HEK293 (cell line): Measurements from ENCODE around the gene TTLL3.

Experiments used
- CTCF ChIA-PET: fragments of 350-600 bp; formaldehyde crosslinking; extraction: SDS; loops from one replicate; lab custom pipeline; 2021; ENCODE audit warnings: antibody characterized with exemption; lab: Yijun Ruan, JAX
- POLR2A ChIA-PET: fragments of 300-600 bp; formaldehyde crosslinking; extraction: SDS; loops from one replicate; lab custom pipeline; 2020; ENCODE audit warnings: antibody characterized with exemption, inconsistent platforms; lab: Yijun Ruan, JAX
- H3K27ac ChIP-seq: fragments of 200-500 bp; sonication (Bioruptor generic); 2 replicates; pipeline ENCODE4 v1.5.1; 2014; ENCODE audit warnings: low read depth, low read length, control low read depth, inconsistent platforms; ENCODE audit errors: extremely low read depth
- H3K36me3 ChIP-seq, 2 experiments: fragments of 200-500 bp in 1 of 2; sonication (Bioruptor generic) in 1 of 2; 1 replicate in 1 of 2; 2 replicates in 1 of 2; pipeline ENCODE4 v1.5.1; 2014 to 2017; ENCODE audit warnings: inconsistent platforms in 2 of 2, low read length in 2 of 2; ENCODE audit not compliant: control insufficient read depth in 2 of 2, insufficient read depth in 1 of 2
- H3K4me1 ChIP-seq: fragments of 200-500 bp; sonication (Bioruptor generic); 2 replicates; pipeline ENCODE4 v1.5.1; 2014; ENCODE audit warnings: mild to moderate bottlenecking, low read length, inconsistent platforms; ENCODE audit not compliant: control insufficient read depth, insufficient read depth
- H3K4me3 ChIP-seq: 2 replicates; pipeline ENCODE4 v1.5.1; 2011; ENCODE audit warnings: low read depth, mild to moderate bottlenecking, control low read depth, low read length, moderate library complexity
- H3K9me3 ChIP-seq: fragments of 200-500 bp; sonication (Bioruptor generic); 2 replicates; pipeline ENCODE4 v1.5.1; 2014; ENCODE audit warnings: low read depth, low read length, inconsistent platforms; ENCODE audit not compliant: control insufficient read depth, insufficient read depth
- ATF2 ChIP-seq: fragments of 450-650 bp; formaldehyde crosslinking; IDR thresholded peaks from 2 replicates; pipeline ENCODE4 v1.5.1; 2016; ENCODE audit warnings: missing biosample characterization, missing genetic modification characterization, low read depth
- BCL11A ChIP-seq: fragments of 450-650 bp; formaldehyde crosslinking; IDR thresholded peaks from 2 replicates; pipeline ENCODE4 v1.5.1; 2016; ENCODE audit warnings: low read depth, missing biosample characterization, missing genetic modification characterization
- GFI1B ChIP-seq: fragments of 450-650 bp; formaldehyde crosslinking; IDR thresholded peaks from 2 replicates; pipeline ENCODE4 v1.5.1; 2016; ENCODE audit warnings: missing biosample characterization, missing genetic modification characterization
- KLF7 ChIP-seq: fragments of 450-650 bp; formaldehyde crosslinking; IDR thresholded peaks from 2 replicates; pipeline ENCODE4 v1.5.1; 2016; ENCODE audit warnings: missing biosample characterization, missing genetic modification characterization, borderline replicate concordance
- SETDB1 ChIP-seq: IDR thresholded peaks from one replicate; pipeline ENCODE4 v1.6.1; 2017; ENCODE audit warnings: mild to moderate bottlenecking, low read length, moderate library complexity, mixed read lengths; ENCODE audit not compliant: insufficient read length
- TSHZ1 ChIP-seq: fragments of 450-650 bp; formaldehyde crosslinking; IDR thresholded peaks from 2 replicates; pipeline ENCODE4 v1.5.1; 2016; ENCODE audit warnings: missing biosample characterization, missing genetic modification characterization, borderline replicate concordance
- ZBTB10 ChIP-seq: fragments of 450-650 bp; formaldehyde crosslinking; IDR thresholded peaks from 2 replicates; pipeline ENCODE4 v1.5.1; 2016; ENCODE audit warnings: missing biosample characterization, missing genetic modification characterization
- ZNF2 ChIP-seq: fragments of 450-650 bp; formaldehyde crosslinking; IDR thresholded peaks from 2 replicates; pipeline ENCODE4 v1.5.1; 2016; ENCODE audit warnings: missing biosample characterization, missing genetic modification characterization
- ZNF292 ChIP-seq: fragments of 450-650 bp; formaldehyde crosslinking; IDR thresholded peaks from 2 replicates; pipeline ENCODE4 v1.5.1; 2016; ENCODE audit warnings: low read depth, missing biosample characterization, missing genetic modification characterization, borderline replicate concordance
- ZNF335 ChIP-seq: fragments of 450-650 bp; formaldehyde crosslinking; conservative IDR thresholded peaks from 2 replicates; pipeline ENCODE4 v1.5.1; 2016; ENCODE audit warnings: missing biosample characterization, missing genetic modification characterization
- ZNF354C ChIP-seq: fragments of 450-650 bp; formaldehyde crosslinking; IDR thresholded peaks from 2 replicates; pipeline ENCODE4 v1.5.1; 2016; ENCODE audit warnings: missing biosample characterization, missing genetic modification characterization, low read depth, borderline replicate concordance
- ZNF510 ChIP-seq: fragments of 450-650 bp; formaldehyde crosslinking; IDR thresholded peaks from 2 replicates; pipeline ENCODE4 v1.5.1; 2018; ENCODE audit warnings: mild to moderate bottlenecking, missing genetic modification characterization, missing biosample characterization; ENCODE audit not compliant: insufficient replicate concordance
- ZNF521 ChIP-seq: fragments of 450-650 bp; formaldehyde crosslinking; IDR thresholded peaks from 2 replicates; pipeline ENCODE4 v1.5.1; 2017; ENCODE audit warnings: missing biosample characterization, mild to moderate bottlenecking, missing genetic modification characterization
- ZNF558 ChIP-seq: fragments of 450-650 bp; formaldehyde crosslinking; IDR thresholded peaks from 2 replicates; pipeline ENCODE4 v1.5.1; 2016; ENCODE audit warnings: missing biosample characterization, missing genetic modification characterization
- ZNF571 ChIP-seq: fragments of 450-650 bp; formaldehyde crosslinking; IDR thresholded peaks from 2 replicates; pipeline ENCODE4 v1.5.0; 2017; ENCODE audit warnings: missing biosample characterization, missing genetic modification characterization
- ZNF707 ChIP-seq: fragments of 450-650 bp; formaldehyde crosslinking; IDR thresholded peaks from 2 replicates; pipeline ENCODE4 v1.5.1; 2016; ENCODE audit warnings: missing biosample characterization, missing genetic modification characterization
- ZNF843 ChIP-seq: fragments of 450-650 bp; formaldehyde crosslinking; IDR thresholded peaks from 2 replicates; pipeline ENCODE4 v1.5.1; 2016; ENCODE audit warnings: missing biosample characterization, missing genetic modification characterization
- TF ChIP-seq, protein P1 (sequence below): fragments of 450-650 bp; formaldehyde crosslinking; IDR thresholded peaks from 2 replicates; pipeline ENCODE4 v1.5.1; 2016; ENCODE audit warnings: missing biosample characterization, missing genetic modification characterization
- TF ChIP-seq, protein P2 (sequence below): fragments of 450-650 bp; formaldehyde crosslinking; IDR thresholded peaks from 2 replicates; pipeline ENCODE4 v1.5.1; 2016; ENCODE audit warnings: missing biosample characterization, missing genetic modification characterization

The TTLL3 gene

GRCh38 chr3:9780910-9781309 lies 29.2 kb upstream of the TTLL3 start (continued):
- TF ChIP-seq TSHZ1 (tag by site-specific recombination) = no peak
- no peak for TF ChIP-seq ZNF510 (tag by site-specific recombination)
- TF ChIP-seq ZNF558 (tag by site-specific recombination) = no peak
- no peak for TF ChIP-seq ZNF571 (tag by site-specific recombination)

GRCh38 chr3:9781551-9781950 lies 28.5 kb upstream of the TTLL3 start:
- Histone ChIP-seq H3K27ac (no peak overlapping the region), H3K36me3 (peaks cover 13 to 67% of the 10 kb centered on the region in 2 experiments; a peak in 2 of 3 replicates), H3K4me1 (no peaks in the 10 kb centered on the region), H3K9me3 (no peaks in the 10 kb centered on the region), H3K4me3 (no peak overlapping the region)
- TF ChIP-seq ATF2 (tag by site-specific recombination) = no peak
- no peak for TF ChIP-seq ZNF335 (tag by site-specific recombination)
- no peak for TF ChIP-seq KLF7
- no peak for TF ChIP-seq ZNF2 (tag by site-specific recombination)
- no peak for TF ChIP-seq BCL11A
- no peak for TF ChIP-seq ZNF354C (tag by site-specific recombination)
- no peak for TF ChIP-seq ZNF521 (tag by site-specific recombination)
- TF ChIP-seq ZNF843 = no peak
- TF ChIP-seq, all 188 proteins: peak for 0
- ChIA-PET POLR2A (interaction anchor here (1.4 to 2.0 kb wide), 4 partner anchors 11 to 15 kb away, joined by 3 to 8 read pairs (median 6); partner anchors contain the start of genes ARPC4 and CAMK1), CTCF (interaction anchor here (1.2 to 2.0 kb wide), 2 partner anchors 9 to 149 kb away, joined by 3 to 4 read pairs; no protein-coding TSS in a partner anchor)

GRCh38 chr3:9781978-9782603 lies 28.0 kb upstream of the TTLL3 start:
- POLR2A ChIA-PET = interaction anchor here (1.4 to 1.7 kb wide), 3 partner anchors 11 to 15 kb away, joined by 3 to 8 read pairs (median 6); partner anchors contain the start of genes ARPC4 and CAMK1
- no peak overlapping the region for H3K27ac ChIP-seq
- H3K36me3 ChIP-seq = peaks cover 13 to 72% of the 10 kb centered on the region in 2 experiments; a peak in 2 of 3 replicates
- TF ChIP-seq GFI1B (tag by site-specific recombination) (peak; percentile 94), ZNF292 (tag by site-specific recombination) (no peak), ZNF843 (no peak), ZNF707 (tag by site-specific recombination) (no peak), ZBTB10 (tag by site-specific recombination) (no peak), BCL11A (peak; percentile 26; the same call in 1 of the 2 replicates), SETDB1 (no peak)
- TF ChIP-seq, protein P1, sequence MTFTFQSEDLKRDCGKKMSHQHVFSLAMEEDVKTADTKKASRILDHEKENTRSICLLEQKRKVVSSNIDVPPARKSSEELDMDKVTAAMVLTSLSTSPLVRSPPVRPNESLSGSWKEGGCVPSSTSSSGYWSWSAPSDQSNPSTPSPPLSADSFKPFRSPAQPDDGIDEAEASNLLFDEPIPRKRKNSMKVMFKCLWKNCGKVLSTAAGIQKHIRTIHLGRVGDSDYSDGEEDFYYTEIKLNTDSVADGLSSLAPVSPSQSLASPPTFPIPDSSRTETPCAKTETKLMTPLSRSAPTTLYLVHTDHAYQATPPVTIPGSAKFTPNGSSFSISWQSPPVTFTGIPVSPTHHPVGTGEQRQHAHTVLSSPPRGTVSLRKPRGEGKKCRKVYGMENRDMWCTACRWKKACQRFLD = no peak
- TF ChIP-seq, protein P2, sequence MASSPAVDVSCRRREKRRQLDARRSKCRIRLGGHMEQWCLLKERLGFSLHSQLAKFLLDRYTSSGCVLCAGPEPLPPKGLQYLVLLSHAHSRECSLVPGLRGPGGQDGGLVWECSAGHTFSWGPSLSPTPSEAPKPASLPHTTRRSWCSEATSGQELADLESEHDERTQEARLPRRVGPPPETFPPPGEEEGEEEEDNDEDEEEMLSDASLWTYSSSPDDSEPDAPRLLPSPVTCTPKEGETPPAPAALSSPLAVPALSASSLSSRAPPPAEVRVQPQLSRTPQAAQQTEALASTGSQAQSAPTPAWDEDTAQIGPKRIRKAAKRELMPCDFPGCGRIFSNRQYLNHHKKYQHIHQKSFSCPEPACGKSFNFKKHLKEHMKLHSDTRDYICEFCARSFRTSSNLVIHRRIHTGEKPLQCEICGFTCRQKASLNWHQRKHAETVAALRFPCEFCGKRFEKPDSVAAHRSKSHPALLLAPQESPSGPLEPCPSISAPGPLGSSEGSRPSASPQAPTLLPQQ (tag by site-specific recombination) = peak; percentile 68; the same call in 1 of the 2 replicates

More at GRCh38 chr3:9781978-9782603, 28.0 kb upstream of the TTLL3 start:
- H3K9me3 ChIP-seq = no peaks in the 10 kb centered on the region
- CTCF ChIA-PET = interaction anchor here (0.7 to 2.0 kb wide), 5 partner anchors 8 to 569 kb away, joined by 3 to 5 read pairs (median 4); no protein-coding TSS in a partner anchor
- no peaks in the 10 kb centered on the region for H3K4me1 ChIP-seq
- H3K4me3 ChIP-seq = no peak overlapping the region
